Psoas muscle (tissue), 8 donors: Measurements from ENCODE around the gene CDC42BPA. TPM values are rescaled to one million over a fixed set of nuclear protein-coding genes. Genes with fewer than 3 reads are reported as not detected.
"Not testable (repeated sequence)": the region's sequence is repeated elsewhere in the genome, so short reads cannot be mapped to it uniquely, and the experiment has no call there.

Experiments
- ATAC-seq, 4 donors: fragments of 200-7000 bp; cut with Tn5 transposase; one replicate each; pipeline ENCODE4 v1.9.1; 2020; ENCODE audit warnings: moderate library complexity in 3 of 4, mild to moderate bottlenecking in 2 of 4
- DNase-seq, 2 donors: peaks; one replicate each; pipeline ENCODE4 v3.0.0-alpha.2; 2020
- H3K27ac ChIP-seq: fragments of 200-600 bp; one replicate; pipeline ENCODE4 v1.8.0; 2022
- H3K27me3 ChIP-seq, 3 donors: fragments of 200-600 bp in 1 of 3; one replicate each; pipeline versions ENCODE4 v1.6.1 to v1.8.0; 2013 to 2022; ENCODE audit warnings: low read length in 2 of 3, mild to moderate bottlenecking in 2 of 3, moderate library complexity in 1 of 3; ENCODE audit not compliant: insufficient read depth in 3 of 3
- H3K36me3 ChIP-seq, 2 donors: fragments of 200-600 bp in 1 of 2; one replicate each; pipeline versions ENCODE4 v1.6.1 to v1.8.0; 2013 to 2022; ENCODE audit warnings: low read depth in 1 of 2, mild to moderate bottlenecking in 1 of 2, moderate library complexity in 1 of 2; ENCODE audit not compliant: insufficient read depth in 1 of 2
- H3K4me1 ChIP-seq: fragments of 200-600 bp; one replicate; pipeline ENCODE4 v1.8.0; 2022
- H3K4me3 ChIP-seq: fragments of 200-600 bp; one replicate; pipeline ENCODE4 v1.8.0; 2022; ENCODE audit warnings: mild to moderate bottlenecking
- H3K9me3 ChIP-seq: fragments of 200-600 bp; one replicate; pipeline ENCODE4 v1.8.0; 2022
- CTCF ChIP-seq: fragments of 200-600 bp; IDR thresholded peaks from one replicate; pipeline ENCODE4 v1.8.0; 2022; ENCODE audit warnings: antibody characterized with exemption
- WGBS, 3 donors: extraction: QIAGEN DNeasy Blood & Tissue Kit; methylation state at CpG; one replicate each; pipeline versions ENCODE4 v1.1.6 to v1.1.7; 2013; 5-methylcytosine and 5-hydroxymethylcytosine counted together
- intact Hi-C, 2 donors: fragments of 100-400 bp; cut with DNase I; formaldehyde crosslinking; loops; one replicate each; pipeline versions ENCODE4 v1.11.0 to v1.14.2; 2022
- polyA plus RNA-seq, 3 donors: library from polyadenylated mRNA; stranded (reverse); fragments of 200-250 nt; gene quantifications; one replicate each; pipeline ENCODE4 v1.2.3, GENCODE V29; 2013
- total RNA-seq, 4 donors: library from RNA; stranded (reverse); fragmentation: NEBNext Ultra II Directional in 2 of 4; extraction: Animal tissue kit (Norgen Biotek cat#: 25700) in 2 of 4; gene quantifications; one replicate each; pipeline versions ENCODE4 v1.2.1 to v1.2.4, GENCODE V29; 2021 to 2023
- donor health status: healthy with polysubstance abuse.
- donor health status: DM: no; HTN: no; CAD: no; lungs with moderate emphysema.
- donor health status: Bipolar disorder and iron deficiency.
- donor health status: healthy.
- donor health status: DM: yes; HTN: yes; CAD: no.
- donor health status: DM: no; HTN: no; CAD: no.
- donor health status: DM: no; HTN: no; CAD: no.
- donor health status: DM: yes; HTN: yes; CAD: no.

Gene CDC42BPA
- total and polyA plus RNA-seq, 7 donors = 5.3 to 23.0 (median 15.7) TPM

DNA sequence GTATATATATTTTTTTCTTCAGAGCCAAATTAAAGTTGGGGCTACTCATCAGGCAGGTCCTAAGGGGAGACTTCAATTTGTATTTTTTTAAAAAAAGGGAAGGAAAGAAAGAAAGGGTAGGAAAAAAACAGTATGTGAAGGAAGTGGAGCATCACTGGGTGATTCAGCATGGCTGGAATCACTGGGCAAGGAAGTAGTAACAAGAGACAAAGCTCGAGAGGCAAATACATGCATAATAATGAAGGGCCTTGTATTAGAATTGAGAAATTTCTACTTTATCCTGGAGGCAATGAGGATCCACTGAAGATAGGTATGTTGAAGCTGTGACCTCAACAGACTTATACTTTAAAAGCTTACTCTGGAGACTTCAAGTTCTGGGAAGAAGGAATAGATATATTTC, 193.8 kb downstream of the CDC42BPA start:
- Histone ChIP-seq H3K27me3 (no peaks in the 10 kb centered on the region), H3K4me1 (no peaks in the 10 kb centered on the region), H3K27ac (no peak overlapping the region), H3K4me3 (no peak overlapping the region), H3K36me3 (peaks cover 0 to 25% of the 10 kb centered on the region in 2 donors), H3K9me3 (no peaks in the 10 kb centered on the region)
- intact Hi-C loops = loop anchor here in 1 of 2 donors (10.0 kb wide), 1 partner anchor 310 kb away; no protein-coding TSS in a partner anchor
- ATAC-seq (no peak), DNase-seq (no peak)
- no peak for TF ChIP-seq CTCF
- WGBS, 3 donors = 85 to 95% (median 92%) methylated on average over 1 of the region's 1 CpG

GRCh38 chr1:227120826-227121225, 197.5 kb downstream of the CDC42BPA start:
- 89 to 95% (median 94%) methylated on average over 9 of the region's 9 CpGs for WGBS, 3 donors
- Histone ChIP-seq H3K27ac (no peak overlapping the region), H3K27me3 (no peaks in the 10 kb centered on the region), H3K4me1 (no peaks in the 10 kb centered on the region), H3K9me3 (no peaks in the 10 kb centered on the region), H3K36me3 (peaks cover 0 to 17% of the 10 kb centered on the region in 2 donors), H3K4me3 (no peak overlapping the region)
- no peak for TF ChIP-seq CTCF
- no peak for ATAC-seq
- intact Hi-C loops = loop anchor here in 1 of 2 donors (10.0 kb wide), 1 partner anchor 314 kb away; no protein-coding TSS in a partner anchor
- DNase-seq = no peak

DNA sequence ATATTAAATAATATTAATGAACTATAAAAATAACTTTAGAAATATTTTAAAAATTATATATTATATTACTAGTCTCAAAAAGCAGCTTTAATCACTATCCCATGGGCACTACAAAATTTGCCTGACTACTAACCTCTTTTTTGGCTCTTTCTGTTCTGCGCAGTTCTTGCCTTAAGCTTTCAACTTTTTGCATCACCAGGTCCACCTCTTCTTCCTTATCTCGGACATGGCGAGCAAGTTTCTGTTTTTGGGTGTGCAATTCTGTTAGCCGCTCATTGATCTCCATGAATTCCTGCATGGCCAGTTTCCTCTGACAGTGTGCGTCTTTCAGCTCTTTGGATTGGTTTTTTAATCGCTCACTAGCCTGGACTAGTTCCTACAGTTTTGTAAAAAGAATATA, 205.8 kb downstream of the CDC42BPA start:
- TF ChIP-seq CTCF = no peak
- H3K27me3 ChIP-seq = no peaks in the 10 kb centered on the region
- H3K4me1 ChIP-seq = no peaks in the 10 kb centered on the region
- peaks cover 0 to 40% of the 10 kb centered on the region in 2 donors for H3K36me3 ChIP-seq
- WGBS, 3 donors = 98 to 100% (median 99%) methylated on average over 6 of the region's 6 CpGs
- H3K4me3 ChIP-seq = no peak overlapping the region
- DNase-seq (no peak), ATAC-seq (no peak)
- H3K9me3 ChIP-seq = no peaks in the 10 kb centered on the region
- no peak overlapping the region for H3K27ac ChIP-seq
- intact Hi-C loops = no loop called here

GRCh38 chr1:227111782-227112181, 206.5 kb downstream of the CDC42BPA start:
- ATAC-seq (no peak), DNase-seq (no peak)
- WGBS, 3 donors = 89 to 99% (median 95%) methylated on average over 2 of the region's 2 CpGs
- no peak for TF ChIP-seq CTCF
- Histone ChIP-seq H3K9me3 (no peaks in the 10 kb centered on the region), H3K27ac (no peak overlapping the region), H3K27me3 (no peaks in the 10 kb centered on the region), H3K36me3 (peaks cover 0 to 44% of the 10 kb centered on the region in 2 donors), H3K4me1 (no peaks in the 10 kb centered on the region), H3K4me3 (no peak overlapping the region)
- intact Hi-C loops = no loop called here

- H3K27me3 ChIP-seq, H3K4me1 ChIP-seq, intact Hi-C loops, H3K9me3 ChIP-seq, H3K27ac ChIP-seq, ATAC-seq, DNase-seq, H3K4me3 ChIP-seq: not testable (repeated sequence)
- peaks cover 2 to 32% of the 10 kb centered on the region in 2 donors for H3K36me3 ChIP-seq
- WGBS, 3 donors = 94 to 100% (median 96%) methylated on average over 3 of the region's 3 CpGs
These were observed 213.0 kb downstream of the CDC42BPA start for GRCh38 chr1:227105291-227105690.
